Trophoblast cell (in vitro differentiated cells and primary cell): ENCODE data around the gene SLCO2B1.
A peak's percentile ranks its signal among the peaks of the same experiment; 100 is the strongest.

Experiments used
- DNase-seq, 2 donors: peaks; one replicate each; pipeline ENCODE4 v3.0.0-alpha.2; 2016
- H2AFZ ChIP-seq: 2 replicates; pipeline ENCODE4 v1.6.1; 2013; ENCODE audit warnings: low read length, moderate library complexity, mild to moderate bottlenecking; ENCODE audit not compliant: insufficient read depth, poor library complexity
- H2AK5ac ChIP-seq: 2 replicates; pipeline ENCODE4 v1.6.1; 2013; ENCODE audit warnings: mild to moderate bottlenecking, low read length
- H2BK120ac ChIP-seq: 2 replicates; pipeline ENCODE4 v1.6.1; 2013; ENCODE audit warnings: low read length, mild to moderate bottlenecking, moderate library complexity; ENCODE audit not compliant: insufficient read depth, poor library complexity
- H2BK12ac ChIP-seq: 2 replicates; pipeline ENCODE4 v1.6.1; 2013; ENCODE audit warnings: mild to moderate bottlenecking, low read length, moderate library complexity
- H2BK5ac ChIP-seq: 2 replicates; pipeline ENCODE4 v1.6.1; 2013; ENCODE audit warnings: low read length, low read depth, moderate library complexity, mild to moderate bottlenecking; ENCODE audit not compliant: poor library complexity
- H3K14ac ChIP-seq: 2 replicates; pipeline ENCODE4 v1.6.1; 2013; ENCODE audit warnings: mild to moderate bottlenecking, low read length
- H3K18ac ChIP-seq: 2 replicates; pipeline ENCODE4 v1.6.1; 2013; ENCODE audit warnings: mild to moderate bottlenecking, low read length
- H3K23ac ChIP-seq: 2 replicates; pipeline ENCODE4 v1.6.1; 2013; ENCODE audit warnings: low read length
- H3K27ac ChIP-seq: 2 replicates; pipeline ENCODE4 v1.5.1; 2013; ENCODE audit warnings: low read depth, mild to moderate bottlenecking, inconsistent platforms, low read length, moderate library complexity
- H3K27me3 ChIP-seq: 2 replicates; pipeline ENCODE4 v1.6.1; 2013; ENCODE audit warnings: inconsistent platforms, mild to moderate bottlenecking, low read length, moderate library complexity; ENCODE audit not compliant: insufficient read depth
- H3K36me3 ChIP-seq, 2 experiments: 1 replicate in 1 of 2; 2 replicates in 1 of 2; pipeline ENCODE4 v1.6.1; 2013; ENCODE audit warnings: low read length in 2 of 2, mild to moderate bottlenecking in 2 of 2, moderate library complexity in 1 of 2; ENCODE audit not compliant: insufficient read depth in 2 of 2, control insufficient read depth in 1 of 2
- H3K4ac ChIP-seq: 2 replicates; pipeline ENCODE4 v1.6.1; 2013; ENCODE audit warnings: low read depth, mild to moderate bottlenecking, low read length, moderate library complexity
- H3K4me1 ChIP-seq, 2 experiments: 1 replicate in 1 of 2; 2 replicates in 1 of 2; pipeline ENCODE4 v1.6.1; 2013; ENCODE audit warnings: low read length in 2 of 2, mild to moderate bottlenecking in 2 of 2, moderate library complexity in 1 of 2; ENCODE audit not compliant: insufficient read depth in 2 of 2, control insufficient read depth in 1 of 2
- H3K4me2 ChIP-seq: 2 replicates; pipeline ENCODE4 v1.6.1; 2013; ENCODE audit warnings: inconsistent platforms, mild to moderate bottlenecking, low read length, moderate library complexity
- H3K4me3 ChIP-seq: 2 replicates; pipeline ENCODE4 v1.5.1; 2013; ENCODE audit warnings: mild to moderate bottlenecking, low read depth, low read length, inconsistent platforms
- H3K79me1 ChIP-seq: one replicate; pipeline ENCODE4 v1.6.1; 2013; ENCODE audit warnings: low read length
- H3K79me2 ChIP-seq: 2 replicates; pipeline ENCODE4 v1.6.1; 2013; ENCODE audit warnings: low read length, mild to moderate bottlenecking; ENCODE audit not compliant: control insufficient read depth, insufficient read depth, poor library complexity
- H3K9ac ChIP-seq: 2 replicates; pipeline ENCODE4 v1.6.1; 2013; ENCODE audit warnings: mild to moderate bottlenecking, low read length
- H3K9me3 ChIP-seq: 2 replicates; pipeline ENCODE4 v1.6.1; 2013; ENCODE audit warnings: low read depth, mild to moderate bottlenecking, control low read depth, inconsistent platforms, low read length; ENCODE audit not compliant: insufficient read depth
- H4K12ac ChIP-seq: 2 replicates; pipeline ENCODE4 v1.6.1; 2013; ENCODE audit warnings: low read depth, mild to moderate bottlenecking, low read length, moderate library complexity
- H4K8ac ChIP-seq: 2 replicates; pipeline ENCODE4 v1.6.1; 2013; ENCODE audit warnings: low read depth, mild to moderate bottlenecking, low read length, moderate library complexity
- H4K91ac ChIP-seq: one replicate; pipeline ENCODE4 v1.6.1; 2013; ENCODE audit warnings: low read depth, mild to moderate bottlenecking, low read length, moderate library complexity
- WGBS: extraction: QIAGEN DNeasy Blood & Tissue Kit; methylation state at CpG from one replicate; pipeline ENCODE4 v1.1.7; 2013; ENCODE audit warnings: missing lambda C conversion rate; ENCODE audit not compliant: insufficient read length, insufficient coverage; ENCODE audit errors: extremely low coverage; 5-methylcytosine and 5-hydroxymethylcytosine counted together

SLCO2B1 gene

DNA sequence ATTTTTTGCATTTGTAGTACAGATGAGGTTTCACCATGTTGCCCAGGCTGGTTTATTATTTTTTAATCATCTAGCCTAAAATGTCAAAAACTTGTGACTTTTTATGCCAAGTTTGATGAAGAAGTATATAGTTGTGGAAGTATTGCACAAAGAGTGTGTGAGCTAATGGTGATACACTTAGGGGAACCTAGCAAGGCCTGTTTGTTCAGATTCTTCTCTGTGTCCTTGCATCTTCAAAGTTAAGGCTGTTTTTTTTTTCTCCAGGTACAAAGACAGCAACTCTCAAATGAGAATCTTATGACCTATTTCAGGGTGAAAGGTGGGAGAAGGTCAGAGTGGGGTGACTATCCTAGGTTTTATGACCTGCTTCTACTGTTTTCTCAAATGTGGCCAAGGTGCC lies 7.3 kb downstream of the SLCO2B1 start:
- no peak overlapping the region for H3K14ac ChIP-seq
- H3K4me1 ChIP-seq, result peaks cover 22 to 31% of the 10 kb centered on the region in 2 experiments
- DNase-seq, result peak; percentile 46 to 90
- H4K91ac ChIP-seq, result no peak overlapping the region
- no peaks in the 10 kb centered on the region for H3K36me3 ChIP-seq
- H2BK5ac ChIP-seq, result no peak overlapping the region
- H3K18ac ChIP-seq, result no peak overlapping the region
- no peak overlapping the region for H2AK5ac ChIP-seq
- H2BK120ac ChIP-seq, result no peak overlapping the region
- no peak overlapping the region for H3K4me2 ChIP-seq
- no peak overlapping the region for H3K23ac ChIP-seq
- no peak overlapping the region for H3K9ac ChIP-seq
- no peak overlapping the region for H3K27ac ChIP-seq
- no peaks in the 10 kb centered on the region for H3K79me2 ChIP-seq
- no peaks in the 10 kb centered on the region for H3K27me3 ChIP-seq
- H2AFZ ChIP-seq, result no peak overlapping the region
- peaks cover 8% of the 10 kb centered on the region for H3K79me1 ChIP-seq
- H4K12ac ChIP-seq, result no peak overlapping the region
- no peak overlapping the region for H3K4me3 ChIP-seq
- no peak overlapping the region for H3K4ac ChIP-seq
- H4K8ac ChIP-seq, result no peak overlapping the region
- H3K9me3 ChIP-seq, result peaks cover 2% of the 10 kb centered on the region
- no peak overlapping the region for H2BK12ac ChIP-seq

DNA sequence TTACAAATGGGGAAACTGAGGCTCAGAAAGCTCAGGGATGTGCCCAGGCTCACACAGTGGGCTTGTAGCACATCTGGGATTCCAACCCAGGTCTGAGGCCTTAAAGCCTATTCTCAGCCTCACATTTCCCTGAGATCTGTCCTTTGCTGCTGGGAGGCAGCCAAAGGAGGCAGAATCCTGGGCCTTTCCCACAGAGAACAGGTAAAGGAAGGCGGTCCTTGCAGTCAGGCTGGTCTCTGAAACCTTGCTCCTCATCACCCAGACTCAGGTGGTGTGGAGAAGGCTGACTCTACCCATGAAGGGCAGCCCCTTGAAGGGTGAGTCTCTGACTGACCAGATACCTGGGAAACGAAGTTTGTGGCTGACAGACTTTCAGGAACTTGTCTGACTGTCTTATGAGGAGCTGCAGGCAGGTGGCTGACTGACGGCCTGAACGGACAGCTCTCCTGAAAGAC lies 7.8 kb downstream of the SLCO2B1 start:
- peak overlapping the region; percentile 26 for H4K91ac ChIP-seq
- WGBS, result no CpG with 5 or more reads among the region's 4 CpGs
- H2BK120ac ChIP-seq, result peak overlapping the region; percentile 42
- peak in 1 of 2 donors; percentile 71 for DNase-seq
- H3K4me1 ChIP-seq, result peaks cover 22 to 31% of the 10 kb centered on the region in 2 experiments
- no peak overlapping the region for H2BK5ac ChIP-seq
- no peak overlapping the region for H3K4me3 ChIP-seq
- H2AK5ac ChIP-seq, result no peak overlapping the region
- H4K12ac ChIP-seq, result peak overlapping the region; percentile 8
- no peak overlapping the region for H4K8ac ChIP-seq
- no peak overlapping the region for H2AFZ ChIP-seq
- no peak overlapping the region for H3K23ac ChIP-seq
- peak overlapping the region; percentile 2 for H2BK12ac ChIP-seq
- no peaks in the 10 kb centered on the region for H3K27me3 ChIP-seq
- H3K4ac ChIP-seq, result no peak overlapping the region
- H3K4me2 ChIP-seq, result no peak overlapping the region
- H3K79me1 ChIP-seq, result peaks cover 8% of the 10 kb centered on the region
- no peak overlapping the region for H3K18ac ChIP-seq
- peaks cover 2% of the 10 kb centered on the region for H3K9me3 ChIP-seq
- H3K79me2 ChIP-seq, result no peaks in the 10 kb centered on the region
- H3K36me3 ChIP-seq, result no peaks in the 10 kb centered on the region
- no peak overlapping the region for H3K9ac ChIP-seq
- no peak overlapping the region for H3K27ac ChIP-seq
- peak overlapping the region; percentile 1 for H3K14ac ChIP-seq

DNA sequence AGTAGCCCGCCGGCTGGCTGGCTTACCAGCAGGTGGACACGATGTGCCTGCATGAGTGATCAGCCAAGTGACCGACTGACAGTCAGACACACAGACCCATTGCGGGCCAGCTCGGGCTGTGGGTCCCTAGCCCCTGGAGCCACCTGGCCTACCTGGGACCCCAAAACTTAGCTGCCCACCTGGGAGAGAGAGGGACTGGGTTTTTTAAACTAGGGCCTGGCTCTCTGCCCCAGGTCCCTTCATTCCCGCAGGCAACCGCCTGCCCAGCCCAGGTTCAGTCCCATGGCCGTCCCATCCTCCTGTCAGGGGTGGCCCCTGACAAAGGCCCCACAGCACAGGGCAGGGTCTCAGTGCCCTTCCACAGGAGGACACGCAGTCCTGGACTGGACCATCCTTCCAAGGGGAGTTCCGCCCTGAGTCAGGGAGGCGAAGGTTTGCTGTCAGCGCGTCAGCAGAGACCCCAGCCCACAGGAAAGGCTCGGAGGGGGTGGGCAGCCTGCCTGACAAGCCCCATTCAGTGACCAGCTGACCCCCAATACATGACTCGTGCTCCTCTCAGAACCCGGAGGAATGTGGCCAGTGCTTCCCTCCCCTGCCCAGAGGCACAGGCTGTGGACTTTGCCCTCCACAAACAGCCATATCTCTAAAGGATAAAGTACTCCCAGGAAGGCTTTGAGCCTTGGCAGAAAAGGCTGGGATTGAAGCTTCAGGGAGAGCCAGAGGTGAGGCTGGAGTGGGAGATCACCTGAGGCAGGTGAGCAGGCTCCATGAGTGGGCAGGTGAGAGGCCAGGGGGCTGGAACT lies 8.4 kb downstream of the SLCO2B1 start:
- Histone ChIP-seq H2BK12ac (no peak overlapping the region), H3K4me3 (no peak overlapping the region), H3K4me2 (no peak overlapping the region), H3K14ac (peak overlapping the region; percentile 11), H3K4ac (no peak overlapping the region), H4K12ac (no peak overlapping the region), H3K79me2 (no peaks in the 10 kb centered on the region), H2BK120ac (no peak overlapping the region), H3K23ac (no peak overlapping the region), H2AFZ (no peak overlapping the region), H3K9me3 (peaks cover 2% of the 10 kb centered on the region), H3K27ac (no peak overlapping the region), H2AK5ac (peak overlapping the region; percentile 51), H3K9ac (no peak overlapping the region), H4K91ac (peak overlapping the region; percentile 30), H3K18ac (peak overlapping the region; percentile 18), H3K27me3 (no peaks in the 10 kb centered on the region), H3K4me1 (peaks cover 22 to 31% of the 10 kb centered on the region in 2 experiments), H2BK5ac (no peak overlapping the region), H4K8ac (no peak overlapping the region), H3K36me3 (no peaks in the 10 kb centered on the region), H3K79me1 (peaks cover 8% of the 10 kb centered on the region)
- WGBS, result no CpG with 5 or more reads among the region's 17 CpGs
- peak in 1 of 2 donors; percentile 71 for DNase-seq

GRCh38 chr11:75160220-75160757 lies 9.4 kb downstream of the SLCO2B1 start:
- no CpG with 5 or more reads among the region's 6 CpGs for WGBS
- no peak overlapping the region for H4K8ac ChIP-seq
- no peak overlapping the region for H3K4me2 ChIP-seq
- H4K91ac ChIP-seq, result no peak overlapping the region
- DNase-seq, result no peak
- H3K18ac ChIP-seq, result no peak overlapping the region
- H2BK120ac ChIP-seq, result no peak overlapping the region
- no peak overlapping the region for H2BK12ac ChIP-seq
- H3K23ac ChIP-seq, result no peak overlapping the region
- H2AK5ac ChIP-seq, result no peak overlapping the region
- H2AFZ ChIP-seq, result no peak overlapping the region
- no peak overlapping the region for H3K4me3 ChIP-seq
- peaks cover 18 to 25% of the 10 kb centered on the region in 2 experiments for H3K4me1 ChIP-seq
- H3K79me2 ChIP-seq, result no peaks in the 10 kb centered on the region
- H3K9me3 ChIP-seq, result peaks cover 2% of the 10 kb centered on the region
- H3K79me1 ChIP-seq, result peaks cover 6% of the 10 kb centered on the region
- no peaks in the 10 kb centered on the region for H3K27me3 ChIP-seq
- no peak overlapping the region for H4K12ac ChIP-seq
- no peak overlapping the region for H3K27ac ChIP-seq
- H3K36me3 ChIP-seq, result no peaks in the 10 kb centered on the region
- H3K4ac ChIP-seq, result no peak overlapping the region
- H2BK5ac ChIP-seq, result no peak overlapping the region
- H3K9ac ChIP-seq, result no peak overlapping the region
- no peak overlapping the region for H3K14ac ChIP-seq
